NCI-H128 (cell line): ENCODE measurements around the gene UBALD2.
"Not testable (repeated sequence)": the region's sequence is repeated elsewhere in the genome, so short reads cannot be mapped to it uniquely, and the experiment has no call there.

ENCODE experiments used
- DNase-seq: peaks from one replicate; lab custom pipeline; 2025; ENCODE audit not compliant: unreplicated experiment; lab: John Stamatoyannopoulos, UW

Gene UBALD2

GRCh38 chr17:76264755-76265623 lies at the start of gene UBALD2:
TSS of gene UBALD2 (plus strand) at chr17:76265348. CDS start at chr17:76265506, 158 bp downstream.
- peak; percentile 87 for DNase-seq

GRCh38 chr17:76217081-76217480 lies 48.1 kb upstream of the UBALD2 start:
- no peak for DNase-seq

- no peak for DNase-seq
Observed at GRCh38 chr17:76219670-76220383, 45.3 kb upstream of the UBALD2 start.

- no peak for DNase-seq
Observed at GRCh38 chr17:76223802-76224201, 41.3 kb upstream of the UBALD2 start.

DNA sequence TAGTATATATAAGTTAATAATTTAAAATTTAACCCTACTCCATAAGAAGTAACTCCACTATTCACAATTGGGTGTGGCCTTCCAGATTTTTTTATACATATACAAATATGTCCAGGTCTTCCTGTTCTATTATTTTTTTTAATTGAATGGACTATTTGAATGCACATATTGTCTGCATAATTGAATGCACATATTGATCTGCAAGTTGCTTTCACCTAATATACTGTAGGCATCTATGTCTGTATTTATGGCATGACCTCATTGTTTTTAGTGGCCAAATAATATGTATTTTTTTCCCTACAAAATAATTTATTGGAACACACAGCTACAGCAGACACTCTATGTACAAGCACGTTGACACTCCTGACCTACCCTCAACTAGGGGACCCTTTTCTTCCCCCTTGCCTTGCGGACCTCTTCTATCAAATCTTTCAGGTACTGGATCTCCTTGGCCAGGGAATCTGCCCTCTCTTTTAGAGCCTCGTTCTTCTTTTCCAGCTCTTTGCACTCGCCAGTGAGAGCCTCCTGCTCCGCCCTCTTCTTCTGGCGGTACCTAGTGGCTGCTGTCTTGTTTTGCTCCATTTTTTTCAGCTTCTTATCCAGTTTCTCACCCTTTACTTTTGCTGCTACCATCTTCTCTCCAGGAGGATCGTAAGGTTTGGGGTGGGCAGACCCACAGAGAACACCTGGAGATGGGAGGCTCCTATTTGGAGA lies 39.6 kb upstream of the UBALD2 start:
- DNase-seq, result not testable (repeated sequence)

DNA sequence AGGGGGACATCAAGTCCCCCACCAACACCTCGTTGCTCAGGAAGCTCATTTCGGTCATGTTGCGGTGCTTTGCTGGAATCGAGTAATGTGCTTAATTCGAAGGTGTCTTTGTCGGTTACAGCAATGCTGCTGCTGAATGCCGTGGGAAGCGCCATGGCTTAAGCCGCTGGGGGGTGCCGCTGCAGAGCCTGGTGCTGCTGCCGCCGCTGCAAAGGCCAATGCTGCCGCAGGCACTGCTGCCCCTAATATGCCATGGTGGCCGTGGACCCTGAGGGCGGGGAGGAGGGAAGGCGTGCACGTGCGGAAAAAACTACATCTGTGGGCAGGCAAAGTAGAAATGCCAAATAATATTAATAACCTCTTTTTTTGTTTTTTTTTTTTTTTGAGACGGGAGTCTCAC lies 38.4 kb upstream of the UBALD2 start:
- DNase-seq, result not testable (repeated sequence)

DNA sequence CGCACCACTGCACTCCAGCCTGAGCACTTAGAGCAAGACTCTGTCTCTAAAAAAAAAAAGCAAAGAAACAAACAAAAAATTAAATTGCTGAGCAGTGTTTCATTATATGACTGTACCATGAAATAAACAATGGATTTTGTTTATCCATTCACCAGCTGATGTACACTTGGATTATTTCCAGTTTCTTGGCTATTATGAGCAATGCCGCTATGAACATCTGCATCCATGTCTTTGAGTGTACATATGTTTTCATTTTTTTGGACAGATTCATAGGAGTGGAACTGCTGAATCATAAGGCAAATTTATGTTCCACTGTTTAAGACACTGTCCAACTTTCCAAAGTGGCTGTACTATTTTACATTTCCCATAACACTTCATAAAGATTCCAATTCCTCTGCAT lies 32.8 kb upstream of the UBALD2 start:
- DNase-seq, result no peak

DNA sequence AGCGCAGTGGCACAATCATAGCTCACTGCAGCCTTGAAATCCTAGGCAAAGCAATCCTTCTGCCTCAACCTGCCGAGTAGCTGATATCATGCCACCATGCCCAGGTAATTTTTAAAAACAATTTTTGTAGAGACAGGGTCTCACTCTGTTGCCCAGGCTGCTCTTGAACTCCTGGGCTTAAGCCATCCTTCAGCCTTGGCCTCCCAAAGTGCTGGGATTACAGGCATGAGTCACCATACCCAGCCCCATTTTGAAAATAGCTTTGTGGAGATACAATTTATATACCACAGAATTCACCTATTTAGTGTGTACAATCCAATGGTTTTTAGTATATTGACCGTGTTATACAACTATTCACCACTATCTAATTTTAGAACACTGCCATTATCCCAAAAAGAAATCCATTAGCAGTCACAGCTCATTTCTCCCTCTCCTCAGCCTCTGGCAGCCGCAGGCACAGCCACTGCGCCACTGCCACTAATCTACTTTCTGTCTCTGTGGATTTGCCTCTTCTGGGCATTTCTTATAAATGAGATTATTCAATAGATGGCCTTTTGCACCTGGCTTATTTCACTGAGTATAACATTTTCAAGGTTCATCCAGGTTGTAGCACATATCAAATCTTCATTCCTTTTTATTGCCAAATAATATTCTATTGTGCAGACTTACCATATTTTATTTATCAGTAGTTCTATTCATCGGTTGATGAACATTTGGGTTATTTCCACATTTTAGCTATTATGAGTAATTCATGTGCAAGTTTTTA lies 31.4 kb upstream of the UBALD2 start:
- no peak for DNase-seq

DNA sequence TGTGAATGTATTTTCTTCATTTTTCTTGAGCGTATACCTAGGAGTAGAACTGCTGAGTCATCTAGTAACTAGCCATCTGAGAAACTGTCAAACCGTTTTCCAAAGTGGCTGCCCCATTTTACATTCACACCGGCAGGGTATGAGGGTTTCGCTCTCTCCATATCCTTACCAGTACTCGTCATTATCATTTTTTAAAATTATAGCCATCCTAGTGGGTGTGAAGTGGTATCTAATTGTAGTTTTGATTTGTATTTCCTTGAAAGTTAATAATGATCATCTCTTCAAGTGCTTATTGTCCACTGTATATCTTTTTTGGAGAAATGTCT lies 30.8 kb upstream of the UBALD2 start:
- DNase-seq, result no peak

DNA sequence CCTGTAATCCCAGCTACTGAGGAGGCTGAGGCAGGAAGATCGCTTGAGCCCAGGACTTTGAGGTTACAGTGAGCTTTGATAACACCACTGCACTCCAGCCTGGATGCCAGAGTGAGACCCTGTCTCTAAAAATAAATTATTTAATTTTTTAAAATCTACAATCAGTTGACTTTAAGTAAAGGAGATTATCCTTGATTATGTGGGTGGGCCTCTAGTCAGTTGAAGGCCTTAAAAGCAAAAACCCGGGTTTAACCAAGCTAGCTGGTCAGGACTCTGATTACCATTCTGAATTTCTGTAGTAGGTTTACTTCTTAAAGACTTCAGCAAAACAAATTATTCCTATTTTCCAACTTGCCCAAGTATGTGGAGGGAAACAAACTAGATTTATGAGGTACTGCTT lies 29.3 kb upstream of the UBALD2 start:
- DNase-seq, result no peak

DNA sequence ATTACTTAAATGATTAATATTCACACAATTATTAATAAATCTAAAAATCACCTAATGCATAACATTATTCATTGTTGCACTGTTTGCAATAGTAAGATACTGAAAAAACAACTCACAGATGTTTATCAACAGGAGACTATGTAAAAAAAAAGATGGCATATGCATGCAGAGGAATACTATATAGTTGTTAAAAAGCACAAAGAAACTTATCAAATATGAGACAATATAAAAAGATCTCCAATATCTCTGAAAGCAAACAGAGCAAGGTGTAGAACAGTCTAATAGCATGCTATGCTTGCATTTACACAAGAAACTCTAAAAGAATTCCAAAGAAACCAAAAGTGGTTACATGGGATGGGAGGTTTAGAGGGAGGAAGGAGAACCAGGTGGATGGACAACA lies 28.5 kb upstream of the UBALD2 start:
- no peak for DNase-seq

- DNase-seq, result no peak
Observed at GRCh38 chr17:76237859-76238313, 27.3 kb upstream of the UBALD2 start.

DNA sequence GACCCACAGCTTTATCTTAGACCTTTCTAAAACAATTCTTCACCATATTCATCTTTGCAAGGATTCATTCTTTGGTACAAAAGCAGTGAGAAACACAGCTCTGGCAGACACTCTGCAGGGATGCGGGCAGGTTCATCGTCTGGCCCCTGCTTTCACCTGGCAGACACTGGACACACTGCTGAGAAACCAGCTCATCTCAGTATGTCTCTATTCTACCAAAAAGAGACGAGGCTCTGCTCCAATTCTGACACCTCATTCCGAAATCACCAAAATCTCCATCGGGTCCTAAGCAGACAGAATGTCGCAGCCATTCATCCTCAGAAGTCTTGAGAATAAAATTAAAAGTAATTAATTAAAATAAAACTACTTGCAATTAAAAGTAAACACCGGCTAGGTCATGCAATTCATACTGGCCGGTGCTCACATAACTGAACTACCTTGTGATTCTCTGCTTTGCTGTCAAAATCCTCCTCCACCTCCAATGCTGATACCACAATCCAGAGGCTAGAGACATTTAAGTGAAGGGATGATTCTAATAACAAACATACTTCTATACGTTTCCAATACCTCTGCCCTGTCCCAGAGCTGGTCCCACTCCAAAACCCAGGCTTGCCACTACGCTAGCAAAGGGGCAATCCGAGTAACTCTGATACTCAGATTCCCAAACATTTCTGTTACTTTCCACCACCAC lies 26.2 kb upstream of the UBALD2 start:
- no peak for DNase-seq

DNA sequence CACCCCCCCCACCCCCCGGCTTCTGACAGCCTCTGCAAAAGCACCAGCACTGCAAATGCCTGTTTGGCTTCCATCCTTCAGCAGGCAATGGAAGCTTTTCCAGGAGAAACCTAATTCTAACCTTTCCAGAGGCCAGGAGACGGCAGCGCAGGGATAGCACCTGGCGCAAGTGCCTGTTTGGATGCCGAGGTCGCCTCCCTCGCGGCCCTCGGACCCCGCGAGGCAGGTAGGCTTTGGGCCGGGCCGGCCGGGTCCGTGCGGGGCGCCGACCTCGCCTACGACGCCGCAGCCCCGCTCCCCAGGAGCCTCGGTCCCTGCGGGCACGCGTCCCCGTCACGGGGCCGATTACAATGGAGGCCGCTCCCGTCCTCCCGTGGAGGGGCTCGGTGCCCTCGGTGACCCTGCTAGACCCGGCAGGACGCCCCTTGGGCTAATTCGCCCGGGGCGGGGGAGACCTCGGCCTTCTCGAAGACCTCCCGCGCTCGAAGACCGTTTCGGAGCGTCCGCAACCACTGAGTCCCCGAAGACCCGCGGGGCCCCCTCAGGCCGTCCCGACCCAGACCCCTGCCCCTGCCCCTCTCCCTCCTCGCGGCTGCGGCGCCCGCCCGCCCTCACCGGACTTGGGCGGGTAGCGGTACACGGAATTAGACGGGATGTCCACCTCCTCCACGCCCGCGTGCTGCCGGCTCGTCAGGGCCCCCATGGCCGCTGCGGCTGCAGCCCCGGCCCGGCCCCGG lies 25.4 kb upstream of the UBALD2 start:
- DNase-seq, result no peak

DNA sequence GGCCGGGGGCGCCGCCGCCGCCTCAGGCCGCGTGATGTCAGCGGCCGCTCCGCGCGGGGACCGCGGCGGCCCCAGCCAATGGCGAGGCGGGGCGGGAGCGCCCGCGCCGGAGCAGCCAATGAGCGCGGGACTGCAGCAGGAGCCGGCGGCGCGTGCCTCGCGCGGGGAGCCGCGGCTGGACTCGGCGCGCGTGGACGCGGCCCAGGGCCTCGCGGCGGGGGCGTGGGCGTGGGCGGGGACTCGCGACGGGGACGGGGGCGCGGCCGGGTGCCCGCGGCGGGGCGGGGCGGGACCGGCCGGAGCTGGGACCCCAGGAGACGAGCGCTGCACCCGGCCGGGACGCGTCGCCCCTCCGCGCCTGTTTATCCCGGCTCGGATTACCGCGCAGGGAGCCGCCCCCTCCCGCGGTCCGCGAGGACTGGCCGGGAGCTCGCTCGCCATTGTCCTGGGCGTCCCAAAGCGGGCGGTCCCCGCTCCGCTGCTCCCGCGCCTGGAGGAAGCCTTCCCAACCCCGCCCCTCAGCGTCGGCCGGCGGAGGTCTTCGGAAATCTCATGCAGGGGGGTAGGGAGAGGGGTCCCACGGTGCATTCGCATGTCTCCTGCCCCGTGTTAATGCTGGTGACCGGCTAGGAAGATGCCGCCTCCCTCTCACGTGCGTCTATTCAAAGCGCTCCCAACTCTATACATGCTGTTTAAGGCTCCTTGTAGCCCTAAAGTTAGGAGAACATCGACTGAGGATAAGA lies 24.5 kb upstream of the UBALD2 start, which contains the start of gene RNF157:
RNF157 (minus strand) TSS at position 33 of the 743 bp plus-strand sequence. CDS start 253 bp downstream, outside the sequence.
- no peak for DNase-seq

GRCh38 chr17:76241204-76241538 lies 24.0 kb upstream of the UBALD2 start:
- DNase-seq, result no peak

DNA sequence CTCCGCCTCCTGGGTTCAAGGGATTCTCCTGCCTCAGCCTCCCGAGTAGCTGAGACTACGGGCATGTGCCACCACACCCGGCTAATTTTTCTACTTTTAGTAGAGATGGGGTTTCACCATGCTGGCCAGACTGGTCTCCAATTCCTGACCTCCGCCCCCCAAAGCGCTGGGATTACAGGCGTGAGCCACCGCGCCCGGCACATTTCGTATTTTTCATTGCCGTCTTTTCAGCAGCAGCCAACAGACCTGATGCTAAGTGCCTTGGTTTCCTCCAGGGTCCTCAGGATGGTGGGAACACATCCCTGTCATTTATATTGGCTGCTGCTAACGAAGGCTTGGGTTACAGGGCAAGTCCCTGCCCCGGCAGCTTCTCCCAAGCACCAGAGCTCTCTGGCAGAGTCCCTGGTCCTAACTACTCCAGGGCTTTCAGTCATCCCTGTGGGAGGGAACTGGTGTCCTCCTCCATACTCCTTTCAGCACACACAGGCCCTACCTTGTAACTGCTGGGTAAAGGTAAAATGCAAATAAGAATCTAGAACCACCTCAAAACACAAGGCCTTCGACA lies 23.4 kb upstream of the UBALD2 start:
- DNase-seq, result no peak

DNA sequence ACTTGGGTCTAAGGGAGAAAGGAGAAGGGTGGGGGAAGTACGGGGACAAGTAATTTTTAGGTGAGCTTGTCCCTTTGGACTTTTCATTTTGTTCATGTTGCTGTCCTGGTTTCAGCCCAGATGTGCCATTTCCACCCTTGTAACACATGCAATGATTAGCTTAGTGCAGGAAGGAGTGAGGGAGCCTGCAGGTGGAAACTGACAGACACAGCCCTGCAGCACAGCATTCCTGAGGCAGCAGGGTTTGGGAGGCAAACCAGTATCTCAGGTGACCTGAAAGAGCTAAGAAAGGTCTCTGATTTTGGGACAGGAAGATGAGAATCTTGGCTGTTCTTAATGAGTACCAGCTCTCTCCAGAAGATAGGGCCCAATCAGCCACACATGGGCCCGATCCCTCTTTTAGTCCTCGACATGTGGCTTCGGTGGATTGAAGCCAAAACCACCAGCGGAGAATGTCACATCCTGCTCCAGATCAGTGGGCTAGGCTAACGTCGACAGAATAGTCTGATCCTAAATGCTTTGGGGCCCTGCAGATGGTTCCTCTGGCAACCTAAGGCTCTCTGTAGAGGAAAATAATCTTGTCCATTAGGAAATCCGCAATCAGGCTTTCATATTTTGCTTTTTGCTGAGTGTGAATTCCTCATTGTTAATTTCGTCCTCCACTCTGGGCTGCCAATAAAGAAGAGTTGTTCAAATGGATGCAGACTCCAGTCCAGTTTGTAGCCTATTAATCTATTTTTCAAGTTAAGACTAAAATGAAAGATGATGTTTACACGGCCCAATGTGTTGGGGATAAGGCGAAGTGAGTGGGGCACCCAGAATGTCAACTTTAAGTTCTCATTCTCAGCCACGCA lies 21.1 kb upstream of the UBALD2 start:
- no peak for DNase-seq
